HepG2 (cell line): Measurements from ENCODE around the gene FBXW8. TPM values are rescaled to one million over a fixed set of nuclear protein-coding genes. Genes with fewer than 3 reads are reported as not detected.
A peak's percentile ranks its signal among the peaks of the same experiment; 100 is the strongest.

Experiments used
- CBFB ChIP-seq: sonication (generic); formaldehyde crosslinking; IDR thresholded peaks from 2 replicates; pipeline ENCODE4 v1.4.0; 2020; ENCODE audit warnings: missing genetic modification reagents
- CHD4 ChIP-seq: fragments of 200-600 bp; sonication (generic); IDR thresholded peaks from 2 replicates; pipeline ENCODE4 v1.7.0; 2017; ENCODE audit warnings: mild to moderate bottlenecking, low read length, borderline replicate concordance
- DBP ChIP-seq: sonication (generic); formaldehyde crosslinking; IDR thresholded peaks from 2 replicates; pipeline ENCODE4 v1.4.0; 2020; ENCODE audit warnings: missing genetic modification reagents; ENCODE audit errors: not compliant biosample characterization
- HDAC1 ChIP-seq: sonication (generic); formaldehyde crosslinking; IDR thresholded peaks from 2 replicates; pipeline ENCODE4 v1.5.1; 2020; ENCODE audit warnings: mild to moderate bottlenecking, missing genetic modification reagents
- HHEX ChIP-seq: IDR thresholded peaks from 2 replicates; pipeline ENCODE4 v1.6.1; 2016; ENCODE audit warnings: control low read depth
- HNRNPL ChIP-seq: fragments of 200-400 bp; formaldehyde crosslinking; IDR thresholded peaks from 2 replicates; pipeline ENCODE4 v1.6.1; 2017; ENCODE audit warnings: mild to moderate bottlenecking, low read depth, low read length
- JUND ChIP-seq: sonication (generic); formaldehyde crosslinking; IDR thresholded peaks from 2 replicates; pipeline ENCODE4 v1.8.0; 2022; ENCODE audit warnings: mild to moderate bottlenecking, missing genetic modification reagents
- KDM2A ChIP-seq: sonication (generic); formaldehyde crosslinking; IDR thresholded peaks from 2 replicates; pipeline ENCODE4 v1.4.0; 2020; ENCODE audit warnings: low read depth, missing genetic modification reagents, borderline replicate concordance
- MAFG ChIP-seq: sonication (generic); formaldehyde crosslinking; IDR thresholded peaks from 2 replicates; pipeline ENCODE4 v1.5.1; 2020; ENCODE audit warnings: mild to moderate bottlenecking, missing genetic modification reagents
- MEF2D ChIP-seq: sonication (generic); formaldehyde crosslinking; IDR thresholded peaks from 2 replicates; pipeline ENCODE4 v1.5.1; 2020; ENCODE audit warnings: mild to moderate bottlenecking, missing genetic modification reagents
- MYC ChIP-seq: sonication (generic); formaldehyde crosslinking; IDR thresholded peaks from 2 replicates; pipeline ENCODE4 v1.9.0; 2021; ENCODE audit warnings: missing genetic modification reagents, borderline replicate concordance
- PTBP1 ChIP-seq: fragments of 200-400 bp; formaldehyde crosslinking; IDR thresholded peaks from 2 replicates; pipeline ENCODE4 v1.6.1; 2018; ENCODE audit warnings: low read length, low read depth; ENCODE audit not compliant: poor library complexity, severe bottlenecking
- RAD21 ChIP-seq: fragments of 450-650 bp; formaldehyde crosslinking; IDR thresholded peaks from 2 replicates; pipeline ENCODE4 v1.5.0; 2020; ENCODE audit warnings: mild to moderate bottlenecking
- RFXAP ChIP-seq: sonication (generic); formaldehyde crosslinking; IDR thresholded peaks from 2 replicates; pipeline ENCODE4 v1.4.0; 2020; ENCODE audit warnings: missing genetic modification reagents, borderline replicate concordance
- RXRB ChIP-seq: IDR thresholded peaks from 2 replicates; pipeline ENCODE4 v1.6.1; 2016; ENCODE audit warnings: borderline replicate concordance, missing genetic modification reagents, missing compliant biosample characterization
- SIX1 ChIP-seq: sonication (generic); formaldehyde crosslinking; IDR thresholded peaks from 2 replicates; pipeline ENCODE4 v1.4.0; 2020; ENCODE audit warnings: missing genetic modification reagents, borderline replicate concordance
- SMC3 ChIP-seq: IDR thresholded peaks from 2 replicates; pipeline ENCODE4 v1.6.1; 2011; ENCODE audit warnings: low read length, improper control_type of control experiment
- ZFY ChIP-seq: sonication (generic); formaldehyde crosslinking; IDR thresholded peaks from 2 replicates; pipeline ENCODE4 v1.4.0; 2020; ENCODE audit warnings: missing genetic modification reagents
- ZHX2 ChIP-seq, 2 experiments: sonication (generic) in 1 of 2; formaldehyde crosslinking in 1 of 2; IDR thresholded peaks; 2 replicates each; pipeline versions ENCODE4 v1.6.1 to v1.9.0; 2014 to 2022; ENCODE audit warnings: antibody characterized with exemption in 1 of 2, borderline replicate concordance in 1 of 2, inconsistent platforms in 1 of 2, low read depth in 1 of 2, missing genetic modification reagents in 1 of 2
- ZKSCAN5 ChIP-seq: sonication (generic); formaldehyde crosslinking; IDR thresholded peaks from 2 replicates; pipeline ENCODE4 v1.5.1; 2020; ENCODE audit warnings: mild to moderate bottlenecking, missing genetic modification reagents
- ZMAT5 ChIP-seq: sonication (generic); formaldehyde crosslinking; IDR thresholded peaks from 2 replicates; pipeline ENCODE4 v1.5.0; 2020; ENCODE audit warnings: mild to moderate bottlenecking, low read depth, missing genetic modification reagents, borderline replicate concordance
- ZNF232 ChIP-seq: sonication (generic); formaldehyde crosslinking; IDR thresholded peaks from 2 replicates; pipeline ENCODE4 v1.4.0; 2020; ENCODE audit warnings: missing genetic modification reagents, borderline replicate concordance
- ZNF83 ChIP-seq: sonication (generic); formaldehyde crosslinking; IDR thresholded peaks from 2 replicates; pipeline ENCODE4 v1.4.0; 2020; ENCODE audit warnings: missing genetic modification reagents, mild to moderate bottlenecking, borderline replicate concordance
- ZNF878 ChIP-seq: sonication (generic); formaldehyde crosslinking; IDR thresholded peaks from 2 replicates; pipeline ENCODE4 v1.8.1; 2023; ENCODE audit warnings: mild to moderate bottlenecking, missing genetic modification reagents, moderate library complexity
- polyA plus RNA-seq, 8 experiments: library from polyadenylated mRNA; depleted of rRNA in 3 of 8; stranded (reverse) in 7 of 8; unstranded in 1 of 8; fragments of >200 nt; fragmentation: Illumina TruSeq in 4 of 8; extraction: Trizol in 4 of 8; gene quantifications; 2 replicates each; pipeline versions ENCODE4 v1.2.1 to v1.2.3, GENCODE V29; 2011 to 2016; ENCODE audit warnings: low read depth in 4 of 8, missing spikeins in 1 of 8, mixed read lengths in 1 of 8; ENCODE audit not compliant: insufficient read depth in 1 of 8
- total RNA-seq, 5 experiments: library from RNA; depleted of rRNA; stranded (reverse); fragments of >200 nt; fragmentation: Illumina TruSeq; extraction: Trizol; gene quantifications; 2 replicates each; pipeline ENCODE4 v1.2.3, GENCODE V29; 2016; ENCODE audit warnings: low read depth in 1 of 5

Gene FBXW8
- total and polyA plus RNA-seq, 2 of the 13 experiments (the other 11 are each of a cell fraction or from before 2014, with no cell fraction given) = 5.1 to 5.9 TPM

- peak; percentile 36; the same call in 1 of the 2 replicates for TF ChIP-seq KDM2A
- TF ChIP-seq HNRNPL = peak; percentile 64
- no peak for TF ChIP-seq ZMAT5
- TF ChIP-seq ZNF83 (CRISPR knock-in tag) = no peak
- no peak for TF ChIP-seq SIX1 (CRISPR knock-in tag)
- TF ChIP-seq HHEX (CRISPR knock-in tag) = peak; percentile 35; the same call in 1 of the 2 replicates
- TF ChIP-seq ZNF878 (CRISPR knock-in tag) = no peak
- peak; percentile 86 for TF ChIP-seq SMC3
- TF ChIP-seq MAFG (CRISPR knock-in tag) = no peak
- TF ChIP-seq HDAC1 (CRISPR knock-in tag) = 0 out of 2 replicates have a peak, but pooled peaks have one; percentile 55
- no peak for TF ChIP-seq RFXAP
- peak; percentile 76 for TF ChIP-seq RAD21 (CRISPR knock-in tag)
- no peak for TF ChIP-seq ZFY (CRISPR knock-in tag)
- TF ChIP-seq CBFB (CRISPR knock-in tag) = no peak
- no peak for TF ChIP-seq ZNF232 (CRISPR knock-in tag)
- peak; percentile 79 for TF ChIP-seq RXRB (CRISPR knock-in tag)
- TF ChIP-seq ZKSCAN5 (CRISPR knock-in tag) = no peak
- peak; percentile 98 for TF ChIP-seq JUND (CRISPR knock-in tag)
- no peak for TF ChIP-seq PTBP1
- TF ChIP-seq DBP (CRISPR knock-in tag) = no peak
- no peak for TF ChIP-seq CHD4
- 0 out of 2 replicates have a peak, but pooled peaks have one; percentile 21 for TF ChIP-seq ZHX2 (IDR thresholded peaks at IDR 0.05; ENCODE audit: low read depth)
- no peak for TF ChIP-seq ZHX2 (CRISPR knock-in tag; IDR thresholded peaks at IDR 0.05; ENCODE audit: borderline replicate concordance)
- no peak for TF ChIP-seq MYC (CRISPR knock-in tag)
- TF ChIP-seq MEF2D = no peak
Measured at GRCh38 chr12:116916714-116917114, 6.0 kb downstream of the FBXW8 start (continued).
